H1 (cell line): ENCODE data around the gene ZNF511. TPM values are rescaled to one million over a fixed set of nuclear protein-coding genes. Genes with fewer than 3 reads are reported as not detected.

Experiments
- HDAC6 ChIP-seq: IDR thresholded peaks from one replicate; pipeline ENCODE4 v1.7.1; 2012; ENCODE audit warnings: low read depth, mild to moderate bottlenecking, inconsistent platforms, low read length, moderate library complexity
- NRF1 ChIP-seq: IDR thresholded peaks from 2 replicates; pipeline ENCODE4 v1.6.1; 2011; ENCODE audit warnings: mild to moderate bottlenecking, low read depth, low read length, improper control_type of control experiment
- polyA plus RNA-seq, 7 experiments: library from polyadenylated mRNA; depleted of rRNA in 3 of 7; stranded (reverse) in 5 of 7; unstranded in 2 of 7; fragments of >200 nt in 5 of 7; fragments of 200-250 nt in 2 of 7; gene quantifications; 1 replicate in 5 of 7; 2 replicates in 1 of 7; 4 replicates in 1 of 7; pipeline versions ENCODE4 v1.2.1 to v1.2.3, GENCODE V29; 2011 to 2013; ENCODE audit warnings: missing spikeins in 2 of 7, mixed read lengths in 2 of 7
- total RNA-seq: library from RNA; stranded (reverse); fragmentation: NEBNext Ultra II Directional; extraction: Animal tissue kit (Norgen Biotek cat#: 25700); gene quantifications from 2 replicates; pipeline ENCODE4 v1.2.1, GENCODE V29; 2021
- TF ChIP-seq, protein P1 (sequence below): IDR thresholded peaks from 2 replicates; pipeline ENCODE4 v1.6.1; 2012; ENCODE audit warnings: inconsistent platforms
- TF ChIP-seq, protein P2 (sequence below): IDR thresholded peaks from 2 replicates; pipeline ENCODE4 v1.6.1; 2012; ENCODE audit warnings: low read length, inconsistent platforms

The ZNF511 gene
- total and polyA plus RNA-seq, 2 of the 8 experiments (the other 6 are each of a cell fraction or from before 2014, with no cell fraction given) = 55.4 to 71.7 TPM

DNA sequence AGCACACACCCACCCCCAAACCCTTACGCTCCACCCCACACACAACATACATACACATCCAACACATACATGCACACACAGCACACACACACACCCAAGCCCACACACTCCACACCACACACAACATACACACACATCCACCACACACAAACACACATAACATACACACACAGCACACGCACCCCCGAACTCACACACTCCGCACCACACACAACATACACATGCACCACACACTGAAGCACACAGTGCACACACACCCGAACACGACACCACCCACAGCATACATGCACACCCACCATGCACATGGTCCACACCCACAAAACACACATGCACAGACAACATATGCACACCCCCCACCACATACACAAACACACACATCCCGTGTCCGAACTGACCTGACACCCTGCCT, 40.5 kb downstream of the ZNF511 start (continued):
- TF ChIP-seq, protein P1, sequence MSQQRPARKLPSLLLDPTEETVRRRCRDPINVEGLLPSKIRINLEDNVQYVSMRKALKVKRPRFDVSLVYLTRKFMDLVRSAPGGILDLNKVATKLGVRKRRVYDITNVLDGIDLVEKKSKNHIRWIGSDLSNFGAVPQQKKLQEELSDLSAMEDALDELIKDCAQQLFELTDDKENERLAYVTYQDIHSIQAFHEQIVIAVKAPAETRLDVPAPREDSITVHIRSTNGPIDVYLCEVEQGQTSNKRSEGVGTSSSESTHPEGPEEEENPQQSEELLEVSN = no peak
- TF ChIP-seq, protein P2, sequence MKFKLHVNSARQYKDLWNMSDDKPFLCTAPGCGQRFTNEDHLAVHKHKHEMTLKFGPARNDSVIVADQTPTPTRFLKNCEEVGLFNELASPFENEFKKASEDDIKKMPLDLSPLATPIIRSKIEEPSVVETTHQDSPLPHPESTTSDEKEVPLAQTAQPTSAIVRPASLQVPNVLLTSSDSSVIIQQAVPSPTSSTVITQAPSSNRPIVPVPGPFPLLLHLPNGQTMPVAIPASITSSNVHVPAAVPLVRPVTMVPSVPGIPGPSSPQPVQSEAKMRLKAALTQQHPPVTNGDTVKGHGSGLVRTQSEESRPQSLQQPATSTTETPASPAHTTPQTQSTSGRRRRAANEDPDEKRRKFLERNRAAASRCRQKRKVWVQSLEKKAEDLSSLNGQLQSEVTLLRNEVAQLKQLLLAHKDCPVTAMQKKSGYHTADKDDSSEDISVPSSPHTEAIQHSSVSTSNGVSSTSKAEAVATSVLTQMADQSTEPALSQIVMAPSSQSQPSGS = no peak
- TF ChIP-seq HDAC6 = no peak
- TF ChIP-seq NRF1 = no peak
